ENCODE data around the gene MAMSTR.

Gene MAMSTR

GRCh38 chr19:48739404-48740163 is 20.1 kb upstream of the MAMSTR start:
- no peak for DNase-seq (ENCODE audit: low read depth)
- H3K4me3 ChIP-seq (ENCODE audit: low read depth, low read length): no peak overlapping the region
- TF ChIP-seq CTCF (IDR thresholded peaks at IDR 0.05; ENCODE audit: low read depth, low read length): no peak
- TF ChIP-seq MAX (IDR thresholded peaks at IDR 0.05; ENCODE audit: low read depth, low read length): no peak
- no peak for TF ChIP-seq POLR2A (IDR thresholded peaks at IDR 0.05; ENCODE audit: extremely low read depth, insufficient read length)
- TF ChIP-seq MYC (IDR thresholded peaks at IDR 0.05; ENCODE audit: low read depth, low read length): no peak

- peak overlapping the region; percentile 14 for H3K4me3 ChIP-seq (ENCODE audit: low read depth, low read length)
- TF ChIP-seq MAX (IDR thresholded peaks at IDR 0.05; ENCODE audit: low read depth, low read length): peak; percentile 82
- peak; percentile 67 for TF ChIP-seq MYC (IDR thresholded peaks at IDR 0.05; ENCODE audit: low read depth, low read length)
- TF ChIP-seq CTCF (IDR thresholded peaks at IDR 0.05; ENCODE audit: low read depth, low read length): peak; percentile 45
- peak; percentile 25 for TF ChIP-seq POLR2A (IDR thresholded peaks at IDR 0.05; ENCODE audit: extremely low read depth, insufficient read length)
- peak; percentile 99 for DNase-seq (ENCODE audit: low read depth)
Observed at GRCh38 chr19:48738557-48739403, 19.3 kb upstream of the MAMSTR start.

DNA sequence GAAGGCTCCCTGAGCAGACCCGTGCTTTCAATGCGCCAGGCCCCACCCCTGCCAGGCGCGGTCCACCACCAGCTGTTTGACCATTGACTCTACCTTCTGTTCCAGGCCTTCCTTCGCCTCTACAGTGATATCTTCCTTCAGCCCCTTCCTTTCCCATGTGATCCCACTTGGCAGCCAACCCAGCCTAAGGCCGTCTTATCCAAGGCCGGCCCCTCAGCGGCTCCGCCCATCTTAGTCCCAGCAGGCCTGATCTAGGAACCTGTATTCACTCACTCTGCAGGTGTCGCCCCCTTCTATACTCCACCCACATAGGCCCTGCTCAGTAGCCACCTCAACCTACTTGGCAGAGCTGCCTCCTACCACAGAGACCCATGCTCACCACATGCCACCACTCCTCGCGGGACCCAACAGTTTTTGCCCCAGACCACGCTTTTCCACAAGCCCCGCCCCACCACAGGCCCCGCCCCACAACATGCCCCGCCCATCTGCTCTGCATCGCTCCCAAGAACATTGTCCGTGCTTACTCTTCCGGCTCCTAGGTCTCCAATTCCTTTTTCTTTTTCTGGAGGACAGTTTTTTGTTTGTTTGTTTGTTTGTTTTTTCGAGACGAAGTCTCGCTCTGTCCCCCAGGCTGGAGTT is 18.0 kb upstream of the MAMSTR start:
- peak; percentile 46 for DNase-seq (ENCODE audit: low read depth)
- no peak for TF ChIP-seq POLR2A (IDR thresholded peaks at IDR 0.05; ENCODE audit: extremely low read depth, insufficient read length)
- TF ChIP-seq MYC (IDR thresholded peaks at IDR 0.05; ENCODE audit: low read depth, low read length): no peak
- TF ChIP-seq MAX (IDR thresholded peaks at IDR 0.05; ENCODE audit: low read depth, low read length): no peak
- TF ChIP-seq CTCF (IDR thresholded peaks at IDR 0.05; ENCODE audit: low read depth, low read length): no peak
- H3K4me3 ChIP-seq (ENCODE audit: low read depth, low read length): no peak overlapping the region

DNA sequence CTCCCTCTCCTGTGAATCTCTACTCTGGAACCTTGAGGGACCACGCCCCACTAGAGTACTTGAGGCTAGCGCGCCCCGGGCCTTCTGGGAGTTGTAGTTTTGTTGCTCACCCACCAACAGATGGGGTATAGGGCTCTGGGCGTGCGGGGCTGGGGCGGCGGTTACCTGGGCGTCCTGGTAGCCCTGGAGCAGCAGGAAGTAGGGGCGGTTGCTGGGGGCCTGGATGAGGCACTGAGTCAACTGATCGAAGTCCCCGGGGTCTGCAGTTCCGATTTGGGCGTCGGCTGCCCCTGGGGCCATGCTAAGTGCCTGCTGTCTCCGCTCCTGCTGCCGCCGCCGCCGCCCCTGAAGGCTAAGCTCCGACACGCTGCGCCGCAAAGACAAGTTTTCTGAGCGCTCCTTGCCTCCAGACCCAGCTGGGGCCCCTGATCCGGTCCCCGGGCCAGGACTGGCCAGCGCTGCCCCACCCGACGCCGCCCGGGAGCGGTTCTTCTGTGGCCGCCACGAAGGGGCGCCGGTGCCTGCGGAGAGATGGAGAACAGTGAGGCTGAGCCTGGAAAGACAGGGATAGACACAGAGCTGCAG is 15.6 kb upstream of the MAMSTR start:
- TF ChIP-seq POLR2A (IDR thresholded peaks at IDR 0.05; ENCODE audit: extremely low read depth, insufficient read length): no peak
- no peak for TF ChIP-seq MAX (IDR thresholded peaks at IDR 0.05; ENCODE audit: low read depth, low read length)
- no peak for TF ChIP-seq CTCF (IDR thresholded peaks at IDR 0.05; ENCODE audit: low read depth, low read length)
- 0 out of 2 replicates have a peak, but pooled peaks have one; percentile 14 for TF ChIP-seq MYC (IDR thresholded peaks at IDR 0.05; ENCODE audit: low read depth, low read length)
- no peak overlapping the region for H3K4me3 ChIP-seq (ENCODE audit: low read depth, low read length)
- peak; percentile 44 for DNase-seq (ENCODE audit: low read depth)

DNA sequence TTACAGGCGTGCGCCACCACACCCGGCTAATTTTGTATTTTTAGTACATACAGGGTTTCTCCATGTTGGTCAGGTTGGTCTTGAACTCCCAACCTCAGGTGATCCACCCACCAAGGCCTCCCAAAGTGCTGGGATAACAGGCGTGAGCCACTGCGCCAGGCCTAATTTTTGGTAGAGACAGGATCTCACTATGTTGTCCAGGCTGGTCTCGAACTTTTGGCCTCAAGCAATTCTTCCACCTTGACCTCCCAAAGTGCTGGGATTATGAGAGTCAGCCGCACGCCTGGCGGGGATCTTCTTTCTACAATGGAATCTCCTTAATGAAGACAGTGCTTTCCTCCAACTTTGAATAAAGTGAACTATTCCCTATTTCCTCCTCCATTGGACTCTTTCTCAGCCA is 15.1 kb upstream of the MAMSTR start:
- H3K4me3 ChIP-seq (ENCODE audit: low read depth, low read length): no peak overlapping the region
- no peak for DNase-seq (ENCODE audit: low read depth)
- TF ChIP-seq CTCF (IDR thresholded peaks at IDR 0.05; ENCODE audit: low read depth, low read length) (no peak), POLR2A (IDR thresholded peaks at IDR 0.05; ENCODE audit: extremely low read depth, insufficient read length) (no peak), MAX (IDR thresholded peaks at IDR 0.05; ENCODE audit: low read depth, low read length) (no peak), MYC (IDR thresholded peaks at IDR 0.05; ENCODE audit: low read depth, low read length) (no peak)
